Measurements from ENCODE around the gene TRRAP.

The TRRAP gene

GRCh38 chr7:98927125-98927524, 48.8 kb downstream of the TRRAP start:
- no peak for TF ChIP-seq ZFP41 (tag by site-specific recombination; IDR thresholded peaks at IDR 0.05; ENCODE audit: borderline replicate concordance)
- no peak for TF ChIP-seq HOXA7 (CRISPR knock-in tag; IDR thresholded peaks at IDR 0.05; ENCODE audit: borderline replicate concordance)
- no peak for TF ChIP-seq ZNF449 (tag by site-specific recombination; IDR thresholded peaks at IDR 0.05)
- no peak for TF ChIP-seq ZNF514 (tag by site-specific recombination; IDR thresholded peaks at IDR 0.05)
- no peak for TF ChIP-seq ZNF416 (tag by site-specific recombination; IDR thresholded peaks at IDR 0.05)
- no peak for TF ChIP-seq ZFP69B (tag by site-specific recombination; IDR thresholded peaks at IDR 0.05)
- TF ChIP-seq ZBTB49 (tag by site-specific recombination; IDR thresholded peaks at IDR 0.05; ENCODE audit: low read depth): no peak
- TF ChIP-seq ZNF76 (tag by site-specific recombination; IDR thresholded peaks at IDR 0.05; ENCODE audit: borderline replicate concordance, low read depth): no peak
- no peak for TF ChIP-seq TRIM28 (IDR thresholded peaks at IDR 0.05; ENCODE audit: borderline replicate concordance, low read length)
- H3K4me1 ChIP-seq (ENCODE audit: control insufficient read depth, insufficient read depth, low read length): no peaks in the 10 kb centered on the region
- no peak overlapping the region for H3K27ac ChIP-seq (ENCODE audit: extremely low read depth, low read depth, low read length)
- H3K36me3 ChIP-seq (ENCODE audit: control insufficient read depth in 2 of 2, insufficient read depth in 1 of 2, low read length in 2 of 2): peaks cover 61 to 82% of the 10 kb centered on the region in 2 experiments
- no peak overlapping the region for H3K4me3 ChIP-seq (ENCODE audit: low read depth, low read length)
- ChIA-PET POLR2A (no interaction called here), CTCF (no interaction called here)
- H3K9me3 ChIP-seq (ENCODE audit: control insufficient read depth, insufficient read depth, low read depth, low read length): no peaks in the 10 kb centered on the region

- TF ChIP-seq ZNF433 (tag by site-specific recombination; IDR thresholded peaks at IDR 0.05; ENCODE audit: low read depth): no peak
- TF ChIP-seq PRDM1 (tag by site-specific recombination; IDR thresholded peaks at IDR 0.05): no peak
- no peak for TF ChIP-seq MEIS1 (CRISPR knock-in tag; IDR thresholded peaks at IDR 0.05; ENCODE audit: borderline replicate concordance)
- no peak for TF ChIP-seq EGR2 (tag by site-specific recombination; IDR thresholded peaks at IDR 0.05; ENCODE audit: low read depth)
- no peak for TF ChIP-seq ZNF76 (tag by site-specific recombination; IDR thresholded peaks at IDR 0.05; ENCODE audit: borderline replicate concordance, low read depth)
- TF ChIP-seq ZNF274 (IDR thresholded peaks at IDR 0.05; ENCODE audit: low read length): no peak
- no peak for TF ChIP-seq ZNF274 (tag by site-specific recombination; IDR thresholded peaks at IDR 0.05; ENCODE audit: borderline replicate concordance)
- no peak for TF ChIP-seq ZNF791 (tag by site-specific recombination; IDR thresholded peaks at IDR 0.05)
- TF ChIP-seq ZNF239 (tag by site-specific recombination; IDR thresholded peaks at IDR 0.05): no peak
- no peak for TF ChIP-seq BCL11A (tag by site-specific recombination; IDR thresholded peaks at IDR 0.05; ENCODE audit: low read depth)
- Histone ChIP-seq H3K4me1 (ENCODE audit: control insufficient read depth, insufficient read depth, low read length) (no peaks in the 10 kb centered on the region), H3K27ac (ENCODE audit: extremely low read depth, low read depth, low read length) (no peak overlapping the region), H3K9me3 (ENCODE audit: control insufficient read depth, insufficient read depth, low read depth, low read length) (no peaks in the 10 kb centered on the region), H3K4me3 (ENCODE audit: low read depth, low read length) (no peak overlapping the region), H3K36me3 (ENCODE audit: control insufficient read depth in 2 of 2, insufficient read depth in 1 of 2, low read length in 2 of 2) (peaks cover 68 to 86% of the 10 kb centered on the region in 2 experiments)
- ChIA-PET CTCF (interaction anchor here (0.6 kb wide), 1 partner anchor 506 kb away, joined by 3 read pairs; no protein-coding TSS in a partner anchor), POLR2A (no interaction called here)
Measured at GRCh38 chr7:98930464-98930863, 52.1 kb downstream of the TRRAP start.

GRCh38 chr7:98930921-98931320, 52.6 kb downstream of the TRRAP start:
- H3K9me3 ChIP-seq (ENCODE audit: control insufficient read depth, insufficient read depth, low read depth, low read length): no peaks in the 10 kb centered on the region
- CTCF ChIA-PET: interaction anchor here (0.6 kb wide), 1 partner anchor 506 kb away, joined by 3 read pairs; no protein-coding TSS in a partner anchor
- POLR2A ChIA-PET: no interaction called here
- H3K27ac ChIP-seq (ENCODE audit: extremely low read depth, low read depth, low read length): no peak overlapping the region
- H3K4me1 ChIP-seq (ENCODE audit: control insufficient read depth, insufficient read depth, low read length): no peaks in the 10 kb centered on the region
- H3K4me3 ChIP-seq (ENCODE audit: low read depth, low read length): no peak overlapping the region
- peaks cover 64 to 86% of the 10 kb centered on the region in 2 experiments for H3K36me3 ChIP-seq (ENCODE audit: control insufficient read depth in 2 of 2, insufficient read depth in 1 of 2, low read length in 2 of 2)
- TF ChIP-seq ZNF148 (tag by site-specific recombination; IDR thresholded peaks at IDR 0.05; ENCODE audit: borderline replicate concordance) (no peak), ZNF324 (tag by site-specific recombination; IDR thresholded peaks at IDR 0.05) (no peak), OVOL3 (tag by site-specific recombination; IDR thresholded peaks at IDR 0.05) (no peak), ZNF843 (tag by site-specific recombination; IDR thresholded peaks at IDR 0.05) (no peak), ZNF701 (tag by site-specific recombination; IDR thresholded peaks at IDR 0.05) (no peak), ZNF366 (tag by site-specific recombination; conservative IDR thresholded peaks at IDR 0.05) (no peak), ZBTB8A (tag by site-specific recombination; IDR thresholded peaks at IDR 0.05) (no peak)

Data from HEK293 (cell line).